ENCODE data around the gene PACRG. TPM values are rescaled to one million over a fixed set of nuclear protein-coding genes. Genes with fewer than 3 reads are reported as not detected.

The PACRG gene
- polyA plus RNA-seq, 3 donors, result not detected

GRCh38 chr6:162906479-162906878 lies 178.7 kb downstream of the PACRG start:
- Histone ChIP-seq H3K4me3 (replicated peaks in 1 of 3; ENCODE audit: low read depth in 2 of 3, low read length in 3 of 3) (no peak overlapping the region), H3K27ac (ENCODE audit: low read depth in 1 of 2, low read length in 2 of 2) (no peak overlapping the region), H3K4me2 (replicated peaks; ENCODE audit: extremely low read depth, low read length, poor library complexity, severe bottlenecking) (no peak overlapping the region), H2AFZ (ENCODE audit: insufficient read depth, low read depth, low read length, poor library complexity, severe bottlenecking) (no peak overlapping the region), H3K79me2 (ENCODE audit: insufficient read depth, low read length) (no peaks in the 10 kb centered on the region), H3K9ac (ENCODE audit: insufficient read depth, low read length, poor library complexity, severe bottlenecking) (no peak overlapping the region), H3K9me3 (replicated peaks in 1 of 2; ENCODE audit: control insufficient read depth in 1 of 2, insufficient read depth in 1 of 2, low read length in 2 of 2) (peaks cover 6 to 8% of the 10 kb centered on the region in 2 donors), H3K27me3 (ENCODE audit: control insufficient read depth in 2 of 2, insufficient read depth in 2 of 2, low read length in 2 of 2) (no peaks in the 10 kb centered on the region), H4K20me1 (ENCODE audit: insufficient read depth, low read length) (no peaks in the 10 kb centered on the region), H3K36me3 (replicated peaks in 1 of 2; ENCODE audit: control insufficient read depth in 1 of 2, insufficient read depth in 2 of 2, low read length in 2 of 2) (no peaks in the 10 kb centered on the region), H3K4me1 (ENCODE audit: control insufficient read depth in 1 of 2, insufficient read depth in 2 of 2, low read length in 2 of 2) (no peaks in the 10 kb centered on the region)
- Mint-ChIP-seq H3K27ac (no peak overlapping the region), H3K27me3 (ENCODE audit: low read depth in 3 of 3) (no peaks in the 10 kb centered on the region), H3K4me1 (no peaks in the 10 kb centered on the region), H3K36me3 (no peaks in the 10 kb centered on the region), H3K4me3 (no peak overlapping the region), H3K9me3 (peaks cover 0 to 5% (median 0%) of the 10 kb centered on the region in 7 donors)
- intact Hi-C loops (cut with micrococcal nuclease), result no loop called here
- 100% methylated on average over 1 of the region's 6 CpGs for WGBS (ENCODE audit: insufficient coverage)
- DNase-seq, result no peak
- TF ChIP-seq CTCF (IDR thresholded peaks at IDR 0.05), result no peak

- no peaks in the 10 kb centered on the region for H3K36me3 ChIP-seq (replicated peaks in 1 of 2; ENCODE audit: control insufficient read depth in 1 of 2, insufficient read depth in 2 of 2, low read length in 2 of 2)
- H3K27ac ChIP-seq (ENCODE audit: low read depth in 1 of 2, low read length in 2 of 2), result no peak overlapping the region
- peak in 2 of 3 donors; percentile 4 to 10 for DNase-seq
- H3K27me3 Mint-ChIP-seq (ENCODE audit: low read depth in 3 of 3), result no peaks in the 10 kb centered on the region
- 70% methylated on average over 2 of the region's 2 CpGs for WGBS (ENCODE audit: insufficient coverage)
- H3K9me3 Mint-ChIP-seq, result peaks cover 0 to 5% (median 0%) of the 10 kb centered on the region in 7 donors
- no peak overlapping the region for H3K9ac ChIP-seq (ENCODE audit: insufficient read depth, low read length, poor library complexity, severe bottlenecking)
- no peak overlapping the region for H3K27ac Mint-ChIP-seq
- no peak overlapping the region for H3K4me2 ChIP-seq (replicated peaks; ENCODE audit: extremely low read depth, low read length, poor library complexity, severe bottlenecking)
- H3K4me3 ChIP-seq (replicated peaks in 1 of 3; ENCODE audit: low read depth in 2 of 3, low read length in 3 of 3), result no peak overlapping the region
- no peaks in the 10 kb centered on the region for H3K4me1 Mint-ChIP-seq
- H4K20me1 ChIP-seq (ENCODE audit: insufficient read depth, low read length), result no peaks in the 10 kb centered on the region
- H3K4me1 ChIP-seq (ENCODE audit: control insufficient read depth in 1 of 2, insufficient read depth in 2 of 2, low read length in 2 of 2), result no peaks in the 10 kb centered on the region
- no peaks in the 10 kb centered on the region for H3K36me3 Mint-ChIP-seq
- no peaks in the 10 kb centered on the region for H3K27me3 ChIP-seq (ENCODE audit: control insufficient read depth in 2 of 2, insufficient read depth in 2 of 2, low read length in 2 of 2)
- no peaks in the 10 kb centered on the region for H3K79me2 ChIP-seq (ENCODE audit: insufficient read depth, low read length)
- no peak overlapping the region for H3K4me3 Mint-ChIP-seq
- TF ChIP-seq CTCF (IDR thresholded peaks at IDR 0.05), result peak; percentile 69
- intact Hi-C loops (cut with micrococcal nuclease), result no loop called here
- no peak overlapping the region for H2AFZ ChIP-seq (ENCODE audit: insufficient read depth, low read depth, low read length, poor library complexity, severe bottlenecking)
- H3K9me3 ChIP-seq (replicated peaks in 1 of 2; ENCODE audit: control insufficient read depth in 1 of 2, insufficient read depth in 1 of 2, low read length in 2 of 2), result peaks cover 6 to 8% of the 10 kb centered on the region in 2 donors
Observed at GRCh38 chr6:162907876-162908481, 180.2 kb downstream of the PACRG start.
